Skeletal muscle satellite cell (primary cell): ENCODE data around the gene NCOA1.

Experiments used
- H3K27me3 ChIP-seq: 2 replicates; pipeline ENCODE4 v1.7.0; 2013; ENCODE audit warnings: low read length; ENCODE audit not compliant: control insufficient read depth, insufficient read depth
- H3K36me3 ChIP-seq: 2 replicates; pipeline ENCODE4 v1.7.0; 2013; ENCODE audit warnings: mild to moderate bottlenecking, control low read depth, low read length; ENCODE audit not compliant: insufficient read depth
- H3K4me1 ChIP-seq: 2 replicates; pipeline ENCODE4 v1.7.0; 2013; ENCODE audit warnings: low read length; ENCODE audit not compliant: control insufficient read depth, insufficient read depth
- H3K4me2 ChIP-seq: 2 replicates; pipeline ENCODE4 v1.7.0; 2013; ENCODE audit warnings: mild to moderate bottlenecking, low read length
- H3K4me3 ChIP-seq: 2 replicates; pipeline ENCODE4 v1.7.0; 2013; ENCODE audit warnings: low read length
- H3K9ac ChIP-seq: 2 replicates; pipeline ENCODE4 v1.7.0; 2013; ENCODE audit warnings: mild to moderate bottlenecking, low read depth, low read length, moderate library complexity
- H3K9me3 ChIP-seq: replicated peaks from 2 replicates; pipeline ENCODE4 v1.7.0; 2013; ENCODE audit warnings: mild to moderate bottlenecking, control low read depth, low read length

Gene NCOA1

DNA sequence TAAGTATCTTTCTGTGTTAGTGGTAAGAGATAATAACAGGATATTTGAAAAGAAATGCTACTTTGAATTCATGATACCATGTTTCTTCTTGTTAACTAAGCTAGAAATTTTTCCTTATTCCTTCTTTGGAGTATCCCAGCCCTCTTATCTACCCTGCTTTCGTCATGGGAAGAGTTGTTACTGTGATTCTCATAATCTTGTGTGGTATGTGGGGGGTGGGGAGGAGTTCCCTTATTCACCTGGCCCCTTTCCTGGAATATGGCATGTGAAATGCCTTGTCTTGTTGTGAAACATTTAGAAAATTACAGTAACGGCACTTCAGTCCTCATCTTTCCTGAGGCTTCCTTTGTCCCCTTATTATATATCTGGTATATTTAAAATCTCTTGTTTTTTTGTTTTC lies 129.9 kb downstream of the NCOA1 start:
- Histone ChIP-seq H3K4me1 (no peaks in the 10 kb centered on the region), H3K4me2 (no peak overlapping the region), H3K36me3 (no peaks in the 10 kb centered on the region), H3K9ac (no peak overlapping the region), H3K27me3 (no peaks in the 10 kb centered on the region), H3K4me3 (no peak overlapping the region), H3K9me3 (no peaks in the 10 kb centered on the region)

DNA sequence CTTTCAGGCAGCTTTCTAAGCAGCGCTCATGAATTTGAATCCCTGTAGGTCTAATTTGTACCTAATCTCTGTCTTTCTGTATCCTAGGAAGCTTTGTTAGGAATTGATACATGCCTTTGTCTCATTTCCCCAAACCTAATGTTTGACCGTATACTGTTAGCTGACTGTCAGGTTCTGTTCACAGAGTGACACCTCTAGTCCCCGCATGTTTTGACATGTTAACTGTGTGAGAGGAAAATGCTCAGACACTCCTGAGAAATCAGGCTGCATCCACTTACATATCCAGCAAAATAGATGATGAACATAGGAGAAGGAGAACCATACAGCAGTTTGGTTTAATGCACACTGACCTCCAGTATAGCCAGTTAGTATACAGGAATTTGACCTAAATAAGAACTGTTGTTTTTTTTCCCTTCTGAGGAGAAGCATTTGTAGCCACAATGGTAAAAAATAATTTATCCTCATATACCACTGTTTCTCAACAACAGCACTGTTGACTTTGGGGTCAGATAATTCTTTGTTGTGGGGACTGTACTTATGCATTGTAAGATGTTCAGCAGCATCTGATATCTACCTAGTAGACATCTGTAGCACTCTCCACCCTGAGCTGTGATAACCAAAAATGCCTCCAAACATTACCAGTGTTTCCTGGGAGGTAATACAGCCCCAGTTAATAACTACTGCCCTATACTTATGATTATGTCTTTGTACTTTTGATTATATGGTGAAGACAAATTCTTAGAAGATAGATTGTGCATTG lies 130.9 kb downstream of the NCOA1 start:
- Histone ChIP-seq H3K4me3 (no peak overlapping the region), H3K27me3 (no peaks in the 10 kb centered on the region), H3K9ac (no peak overlapping the region)

DNA sequence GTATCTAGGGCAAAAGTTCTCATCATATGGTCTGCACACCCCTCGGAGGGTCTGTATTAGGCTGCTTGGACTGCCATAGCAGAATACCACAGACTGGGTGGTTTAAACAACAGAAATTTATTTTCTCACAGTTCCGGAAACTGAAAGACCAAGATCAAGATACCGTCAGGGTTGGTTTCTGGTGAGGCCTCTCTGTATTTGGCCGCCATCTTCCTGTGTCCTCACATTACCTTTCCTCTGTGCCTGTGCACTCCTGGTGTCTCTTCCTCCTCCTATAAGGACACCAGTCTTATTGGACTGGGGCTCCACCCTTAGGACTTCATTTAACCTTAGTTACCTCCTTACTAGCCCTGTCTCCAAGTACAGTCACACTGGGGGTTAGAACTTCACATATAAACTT lies 132.5 kb downstream of the NCOA1 start:
- Histone ChIP-seq H3K9ac (no peak overlapping the region), H3K4me3 (no peak overlapping the region), H3K36me3 (no peaks in the 10 kb centered on the region), H3K4me2 (no peak overlapping the region), H3K9me3 (no peaks in the 10 kb centered on the region), H3K4me1 (no peaks in the 10 kb centered on the region), H3K27me3 (no peaks in the 10 kb centered on the region)

More for the DNA sequence above, 130.9 kb downstream of the NCOA1 start:
- Histone ChIP-seq H3K4me1 (no peaks in the 10 kb centered on the region), H3K36me3 (no peaks in the 10 kb centered on the region), H3K9me3 (no peaks in the 10 kb centered on the region), H3K4me2 (no peak overlapping the region)

DNA sequence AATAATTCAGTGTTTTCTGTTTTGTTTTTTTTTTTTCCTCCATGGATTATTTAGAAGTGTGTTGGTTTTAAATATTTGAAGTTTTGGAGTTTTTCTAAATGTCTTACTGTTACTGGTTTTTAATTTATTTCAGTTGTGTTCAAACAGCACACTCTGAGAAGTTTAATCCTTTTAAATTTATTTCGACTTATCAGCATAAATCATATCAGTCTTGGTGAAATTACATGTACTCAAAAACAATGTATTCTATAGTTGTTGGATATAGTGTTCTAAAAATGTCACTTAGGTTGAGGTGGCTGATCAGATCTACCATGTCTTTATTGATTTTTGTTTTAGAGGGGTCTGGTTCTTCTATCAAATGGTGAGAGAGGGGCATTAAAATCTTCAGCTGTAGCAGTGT lies 134.7 kb downstream of the NCOA1 start:
- Histone ChIP-seq H3K4me3 (no peak overlapping the region), H3K4me1 (no peaks in the 10 kb centered on the region), H3K9me3 (no peaks in the 10 kb centered on the region), H3K36me3 (no peaks in the 10 kb centered on the region), H3K9ac (no peak overlapping the region), H3K27me3 (no peaks in the 10 kb centered on the region), H3K4me2 (no peak overlapping the region)

DNA sequence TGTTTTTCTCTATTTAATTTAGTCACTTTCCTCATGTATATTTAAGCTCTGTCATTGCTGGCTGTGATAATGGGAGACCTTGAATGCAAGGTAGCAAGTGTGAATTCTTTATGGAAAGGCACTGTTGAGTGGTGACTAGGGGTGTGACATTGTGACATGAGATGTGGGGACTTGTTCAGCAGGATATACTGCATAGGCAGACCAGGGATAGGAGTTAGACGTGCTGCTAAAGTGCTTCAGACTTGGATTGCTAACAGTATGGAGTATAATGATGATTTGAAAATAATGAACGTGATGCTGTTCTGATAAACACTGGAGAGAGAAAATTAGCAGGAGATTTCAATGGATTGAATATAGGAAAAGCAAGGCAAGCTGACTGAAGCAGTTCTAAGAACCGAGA lies 135.1 kb downstream of the NCOA1 start:
- Histone ChIP-seq H3K36me3 (no peaks in the 10 kb centered on the region), H3K4me1 (no peaks in the 10 kb centered on the region), H3K27me3 (no peaks in the 10 kb centered on the region), H3K9ac (no peak overlapping the region), H3K4me2 (no peak overlapping the region), H3K9me3 (no peaks in the 10 kb centered on the region), H3K4me3 (no peak overlapping the region)

DNA sequence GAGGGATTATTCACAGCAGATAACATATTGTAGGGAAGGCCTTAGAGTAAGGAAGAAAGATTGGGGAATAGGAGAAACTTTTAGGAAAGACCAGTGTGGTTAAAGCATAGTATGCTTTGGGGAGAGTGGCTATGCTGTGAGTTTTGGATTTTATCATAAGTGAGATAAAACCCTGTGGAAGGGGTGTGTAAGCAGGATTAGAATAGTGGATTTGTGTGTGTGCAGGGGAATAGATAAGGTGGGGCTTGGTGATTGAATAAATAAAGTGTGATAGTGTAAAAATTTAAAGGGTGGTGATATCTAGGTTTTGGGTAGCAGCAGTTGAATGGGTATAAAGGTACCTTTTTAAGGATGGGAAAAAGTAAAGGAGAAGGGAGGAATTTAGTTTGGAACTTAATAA lies 137.7 kb downstream of the NCOA1 start:
- no peaks in the 10 kb centered on the region for H3K27me3 ChIP-seq
- no peaks in the 10 kb centered on the region for H3K36me3 ChIP-seq
- no peaks in the 10 kb centered on the region for H3K4me1 ChIP-seq
- no peaks in the 10 kb centered on the region for H3K9me3 ChIP-seq
- H3K9ac ChIP-seq: no peak overlapping the region
- no peak overlapping the region for H3K4me3 ChIP-seq
- no peak overlapping the region for H3K4me2 ChIP-seq

DNA sequence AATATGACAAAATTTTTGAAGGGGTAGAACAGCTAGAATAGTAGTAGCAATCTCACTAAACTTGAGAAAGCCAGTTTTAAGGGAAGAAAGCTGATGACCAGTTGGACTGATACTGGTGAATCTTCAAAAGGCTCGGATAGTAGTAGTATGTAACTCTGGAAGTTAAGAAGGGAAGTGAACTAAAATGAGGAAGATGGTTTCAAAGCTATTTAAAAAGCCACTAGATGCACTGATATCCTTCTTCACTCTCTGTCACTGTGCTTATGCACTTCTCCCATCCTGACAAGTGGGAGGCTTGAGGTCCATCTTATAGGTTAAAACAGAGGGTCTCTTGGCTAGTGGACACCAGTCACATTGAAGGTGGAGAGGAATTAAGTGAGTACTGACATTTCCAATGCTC lies 141.1 kb downstream of the NCOA1 start:
- Histone ChIP-seq H3K9ac (no peak overlapping the region), H3K27me3 (no peaks in the 10 kb centered on the region), H3K9me3 (no peaks in the 10 kb centered on the region), H3K4me1 (no peaks in the 10 kb centered on the region), H3K4me2 (no peak overlapping the region), H3K36me3 (no peaks in the 10 kb centered on the region), H3K4me3 (no peak overlapping the region)

DNA sequence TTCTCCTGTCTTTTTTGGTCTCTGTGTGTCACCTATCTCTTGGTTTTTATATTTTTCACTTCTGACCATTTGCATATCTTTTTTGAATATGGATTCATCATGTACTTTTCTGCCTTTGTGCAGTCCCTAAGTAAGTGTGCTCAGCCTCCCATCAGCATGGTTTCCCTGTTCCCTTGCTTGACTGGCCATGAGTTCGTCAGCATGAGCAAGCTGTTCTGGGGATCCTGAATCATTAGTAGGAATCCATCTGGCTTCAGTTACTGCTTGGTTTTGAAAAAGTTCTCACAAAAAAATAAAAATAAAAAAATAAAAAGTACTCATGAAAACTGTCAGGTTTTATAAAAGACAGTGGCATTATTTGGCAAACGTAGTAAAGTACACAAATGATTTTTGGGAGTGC lies 144.1 kb downstream of the NCOA1 start:
- Histone ChIP-seq H3K4me3 (no peak overlapping the region), H3K4me2 (no peak overlapping the region), H3K9me3 (no peaks in the 10 kb centered on the region), H3K36me3 (no peaks in the 10 kb centered on the region), H3K27me3 (no peaks in the 10 kb centered on the region), H3K9ac (no peak overlapping the region), H3K4me1 (no peaks in the 10 kb centered on the region)

DNA sequence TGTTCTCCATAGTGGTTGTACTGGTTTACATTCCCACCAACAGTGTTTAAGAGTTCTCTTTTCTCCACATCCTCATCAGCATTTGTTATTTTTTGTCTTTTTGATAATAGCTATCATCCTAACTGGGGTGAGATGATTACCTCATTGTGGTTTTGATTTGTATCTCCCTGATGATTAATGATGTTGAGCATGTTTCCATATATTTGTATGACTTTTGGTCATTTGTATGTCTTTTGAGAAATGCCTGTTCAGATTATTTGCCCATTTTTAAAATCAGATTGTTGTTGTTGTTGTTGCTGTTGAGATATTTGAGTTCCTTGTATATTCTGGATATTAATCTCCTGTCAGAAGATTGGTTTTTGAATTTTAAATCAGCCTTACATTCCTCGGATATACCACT lies 147.5 kb downstream of the NCOA1 start:
- Histone ChIP-seq H3K9ac (no peak overlapping the region), H3K27me3 (no peaks in the 10 kb centered on the region), H3K4me1 (no peaks in the 10 kb centered on the region), H3K4me3 (no peak overlapping the region), H3K9me3 (no peaks in the 10 kb centered on the region), H3K4me2 (no peak overlapping the region), H3K36me3 (no peaks in the 10 kb centered on the region)

DNA sequence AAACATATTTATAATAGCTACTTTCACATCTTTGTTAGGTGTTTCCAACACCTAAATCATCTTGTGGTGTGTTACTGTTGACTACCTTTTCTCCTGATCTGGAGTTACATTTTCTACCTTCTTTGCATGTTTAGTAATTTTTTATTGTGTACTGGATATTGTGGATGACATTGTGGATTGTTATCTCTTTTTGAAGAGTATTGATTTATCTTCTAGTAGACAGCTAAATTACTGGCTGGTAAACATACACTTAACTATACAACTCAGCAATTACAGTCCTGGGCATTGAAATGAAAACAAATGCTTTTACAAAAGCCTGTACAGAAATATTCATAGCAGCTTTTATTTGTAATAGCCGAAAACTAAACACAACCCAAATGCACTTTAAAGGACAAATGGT lies 151.3 kb downstream of the NCOA1 start:
- no peak overlapping the region for H3K4me2 ChIP-seq
- no peaks in the 10 kb centered on the region for H3K9me3 ChIP-seq
- no peak overlapping the region for H3K9ac ChIP-seq
- no peaks in the 10 kb centered on the region for H3K4me1 ChIP-seq
- no peaks in the 10 kb centered on the region for H3K27me3 ChIP-seq
- no peaks in the 10 kb centered on the region for H3K36me3 ChIP-seq
- H3K4me3 ChIP-seq: no peak overlapping the region

DNA sequence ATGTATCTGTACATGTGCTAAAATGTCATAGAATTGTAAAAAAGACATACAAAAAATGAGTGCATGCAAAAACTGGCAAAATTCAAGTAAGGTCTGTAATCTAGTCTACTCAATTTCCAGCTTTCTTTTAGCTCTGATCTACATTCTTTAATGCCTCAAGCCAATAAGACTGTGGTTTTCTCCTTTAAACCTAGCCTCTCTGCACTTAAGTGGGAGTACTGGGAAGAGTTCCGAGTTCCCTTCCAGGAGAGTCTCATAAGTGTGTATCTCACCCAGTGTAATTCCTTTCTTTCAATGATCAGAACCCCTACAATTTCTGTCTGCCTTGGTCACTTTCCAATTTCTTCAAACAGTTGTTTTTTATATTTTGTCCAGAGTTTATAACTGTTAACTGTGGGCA lies 152.0 kb downstream of the NCOA1 start:
- H3K4me2 ChIP-seq: no peak overlapping the region
- no peaks in the 10 kb centered on the region for H3K9me3 ChIP-seq

DNA sequence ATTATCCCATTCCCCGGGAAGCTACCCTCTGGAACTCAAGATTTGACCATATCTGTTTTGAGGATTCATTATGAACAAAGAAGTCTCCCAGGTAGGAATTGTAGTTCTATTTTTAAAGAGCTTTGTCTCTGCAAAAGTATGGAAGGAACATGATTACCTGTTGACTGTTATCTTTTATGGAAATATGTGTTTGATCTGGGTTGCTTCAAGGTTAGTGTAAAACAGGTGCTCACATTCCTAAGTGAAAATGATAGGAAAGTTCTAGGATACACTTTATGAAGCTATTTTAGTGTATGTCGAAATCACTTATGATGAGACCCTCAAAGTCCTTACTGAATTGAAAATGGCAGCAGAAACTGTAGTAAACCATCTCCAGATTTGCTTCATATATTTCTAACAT lies 153.0 kb downstream of the NCOA1 start:
- Histone ChIP-seq H3K27me3 (no peaks in the 10 kb centered on the region), H3K9ac (no peak overlapping the region), H3K4me2 (no peak overlapping the region), H3K4me3 (no peak overlapping the region), H3K4me1 (no peaks in the 10 kb centered on the region), H3K36me3 (no peaks in the 10 kb centered on the region), H3K9me3 (no peaks in the 10 kb centered on the region)

More for the DNA sequence above, 152.0 kb downstream of the NCOA1 start:
- H3K9ac ChIP-seq: no peak overlapping the region
- H3K4me1 ChIP-seq: no peaks in the 10 kb centered on the region
- H3K4me3 ChIP-seq: no peak overlapping the region
- no peaks in the 10 kb centered on the region for H3K36me3 ChIP-seq
- H3K27me3 ChIP-seq: no peaks in the 10 kb centered on the region
